ENCODE data around the gene GCA. TPM values are rescaled to one million over a fixed set of nuclear protein-coding genes. Genes with fewer than 3 reads are reported as not detected.

GCA gene
- total RNA-seq, 1 donor from 2014 or later = 13.5 TPM

DNA sequence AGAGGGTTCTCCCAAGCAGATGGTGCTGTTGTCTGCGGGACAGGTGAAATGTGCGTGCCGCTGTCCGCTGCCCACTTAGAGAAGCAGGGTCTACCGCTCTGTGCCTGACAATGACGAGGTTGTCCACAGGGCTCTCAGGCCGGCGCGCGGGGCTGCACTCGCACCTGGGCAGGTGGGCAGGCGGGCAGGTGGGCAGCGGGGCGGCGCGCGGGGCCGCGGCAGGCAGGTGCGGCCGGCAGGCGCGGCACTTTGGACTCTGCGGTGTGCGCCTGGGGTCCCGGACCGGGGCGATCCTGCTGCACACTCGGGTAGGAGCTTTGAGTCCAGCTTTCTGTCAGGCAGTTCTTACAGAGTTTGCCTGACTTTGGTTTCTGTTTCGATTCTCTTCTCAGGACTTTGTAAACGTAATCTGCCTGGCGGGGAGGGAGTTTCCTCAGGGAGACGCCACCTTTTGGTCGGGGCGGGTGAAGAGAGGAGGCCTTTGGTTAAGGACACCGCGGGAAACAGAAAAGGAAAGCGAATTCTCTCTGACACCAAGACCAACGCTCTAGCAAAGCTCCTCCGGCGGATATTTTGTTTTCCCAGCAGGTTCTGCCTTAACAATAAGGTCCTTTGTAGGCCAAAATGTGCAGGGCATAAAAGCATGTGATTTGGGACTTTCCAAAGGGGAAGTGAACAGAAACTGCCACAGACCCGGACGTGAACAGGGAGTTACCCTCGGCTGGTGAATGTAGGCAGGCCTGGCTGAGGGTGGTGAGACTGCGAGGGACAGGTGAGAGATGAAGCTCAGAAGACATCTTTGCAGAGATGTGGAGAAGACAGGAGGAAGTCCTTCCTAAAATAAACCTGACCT, 25.4 kb upstream of the GCA start, which contains the start of gene IFIH1:
Gene IFIH1 (minus strand): TSS at position 357 of the 853 bp plus-strand sequence. CDS start 377 bp downstream, outside the sequence.
- Histone ChIP-seq H3K9me3 (no peaks in the 10 kb centered on the region), H3K36me3 (no peaks in the 10 kb centered on the region), H3K4me3 (peak within 1 kb of the TSS; percentile 76 to 100), H3K4me1 (peaks cover 37% of the 10 kb centered on the region), H3K27ac (peak within 1 kb of the TSS; percentile 94), H3K27me3 (no peaks in the 10 kb centered on the region)
- intact Hi-C loops (cut with DNase I) = no loop called here
- DNase-seq (ENCODE audit: extremely low spot score in 2 of 2) = peak in 1 of 2 donors; percentile 93
- TF ChIP-seq POLR2A (IDR thresholded peaks at IDR 0.05) = no peak
- TF ChIP-seq, protein P1, sequence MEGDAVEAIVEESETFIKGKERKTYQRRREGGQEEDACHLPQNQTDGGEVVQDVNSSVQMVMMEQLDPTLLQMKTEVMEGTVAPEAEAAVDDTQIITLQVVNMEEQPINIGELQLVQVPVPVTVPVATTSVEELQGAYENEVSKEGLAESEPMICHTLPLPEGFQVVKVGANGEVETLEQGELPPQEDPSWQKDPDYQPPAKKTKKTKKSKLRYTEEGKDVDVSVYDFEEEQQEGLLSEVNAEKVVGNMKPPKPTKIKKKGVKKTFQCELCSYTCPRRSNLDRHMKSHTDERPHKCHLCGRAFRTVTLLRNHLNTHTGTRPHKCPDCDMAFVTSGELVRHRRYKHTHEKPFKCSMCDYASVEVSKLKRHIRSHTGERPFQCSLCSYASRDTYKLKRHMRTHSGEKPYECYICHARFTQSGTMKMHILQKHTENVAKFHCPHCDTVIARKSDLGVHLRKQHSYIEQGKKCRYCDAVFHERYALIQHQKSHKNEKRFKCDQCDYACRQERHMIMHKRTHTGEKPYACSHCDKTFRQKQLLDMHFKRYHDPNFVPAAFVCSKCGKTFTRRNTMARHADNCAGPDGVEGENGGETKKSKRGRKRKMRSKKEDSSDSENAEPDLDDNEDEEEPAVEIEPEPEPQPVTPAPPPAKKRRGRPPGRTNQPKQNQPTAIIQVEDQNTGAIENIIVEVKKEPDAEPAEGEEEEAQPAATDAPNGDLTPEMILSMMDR (IDR thresholded peaks at IDR 0.05) = peak in 1 of 3 experiments; percentile 34
- TF ChIP-seq POLR2AphosphoS5 (IDR thresholded peaks at IDR 0.05; ENCODE audit: insufficient read depth in 1 of 2, low read depth in 1 of 2) = peak in 1 of 2 donors; percentile 76

DNA sequence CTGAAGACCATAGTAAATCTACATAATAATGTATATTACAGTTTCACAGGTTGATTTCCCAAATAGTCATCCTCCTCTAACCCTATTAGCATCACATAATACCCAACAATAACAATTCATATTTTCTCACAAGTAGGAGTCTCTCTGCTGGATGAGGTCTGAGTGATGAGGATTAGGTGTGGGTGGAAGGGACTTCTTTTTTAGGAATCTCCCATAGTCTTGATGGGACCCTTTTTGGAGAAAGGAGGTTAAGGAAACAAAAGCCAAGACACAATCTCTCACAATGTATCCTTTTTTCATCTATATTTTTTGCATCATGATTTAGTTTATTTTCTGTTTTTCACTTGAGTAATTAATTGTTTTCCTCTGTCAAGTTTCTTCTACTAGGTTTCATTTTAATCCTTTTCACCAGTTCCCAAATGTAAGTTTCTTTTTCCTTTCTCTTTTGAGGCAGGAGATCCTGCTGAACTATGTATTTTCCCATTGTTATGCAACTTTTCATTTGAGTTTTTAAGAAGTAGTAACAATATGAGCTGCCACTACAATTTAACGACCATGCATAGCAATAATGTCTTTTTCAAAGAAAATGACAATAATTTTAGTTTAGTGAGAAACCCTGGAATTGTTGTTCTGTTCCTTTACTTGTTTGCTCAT, 22.9 kb upstream of the GCA start:
- Histone ChIP-seq H3K4me1 (peaks cover 29% of the 10 kb centered on the region), H3K36me3 (no peaks in the 10 kb centered on the region), H3K27ac (no peak overlapping the region), H3K27me3 (no peaks in the 10 kb centered on the region), H3K9me3 (no peaks in the 10 kb centered on the region), H3K4me3 (no peak overlapping the region)
- intact Hi-C loops (cut with DNase I) = no loop called here
- TF ChIP-seq, protein P1 (IDR thresholded peaks at IDR 0.05) = no peak
- TF ChIP-seq POLR2AphosphoS5 (IDR thresholded peaks at IDR 0.05; ENCODE audit: insufficient read depth in 1 of 2, low read depth in 1 of 2) = no peak
- no peak for TF ChIP-seq POLR2A (IDR thresholded peaks at IDR 0.05)
- DNase-seq (ENCODE audit: extremely low spot score in 2 of 2) = no peak

DNA sequence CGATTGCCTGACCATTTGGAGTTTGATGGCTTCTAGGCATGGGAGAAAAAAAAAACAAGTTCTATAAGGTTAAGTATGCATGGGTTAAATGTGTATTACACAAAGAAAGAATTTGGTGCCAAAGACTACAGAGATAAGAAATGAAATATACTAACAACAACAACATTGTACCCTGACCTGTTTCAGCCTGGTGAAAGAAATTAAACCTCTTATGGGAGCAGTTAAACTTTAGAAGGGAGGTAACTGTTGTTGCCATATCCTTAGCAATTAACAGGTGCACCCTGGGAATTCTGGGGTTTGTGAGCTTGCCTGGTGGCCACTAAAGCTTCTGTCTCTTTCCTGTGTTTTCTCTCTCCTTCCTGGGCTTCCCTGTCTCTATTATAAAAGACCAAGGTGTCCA, 19.0 kb upstream of the GCA start:
- no peak for TF ChIP-seq POLR2AphosphoS5 (IDR thresholded peaks at IDR 0.05; ENCODE audit: insufficient read depth in 1 of 2, low read depth in 1 of 2)
- TF ChIP-seq POLR2A (IDR thresholded peaks at IDR 0.05) = no peak
- TF ChIP-seq, protein P1 (IDR thresholded peaks at IDR 0.05) = no peak
- Histone ChIP-seq H3K4me3 (no peak overlapping the region), H3K27me3 (no peaks in the 10 kb centered on the region), H3K36me3 (no peaks in the 10 kb centered on the region), H3K4me1 (no peaks in the 10 kb centered on the region), H3K27ac (no peak overlapping the region), H3K9me3 (no peaks in the 10 kb centered on the region)
- no peak for DNase-seq (ENCODE audit: extremely low spot score in 2 of 2)
- intact Hi-C loops (cut with DNase I) = no loop called here

DNA sequence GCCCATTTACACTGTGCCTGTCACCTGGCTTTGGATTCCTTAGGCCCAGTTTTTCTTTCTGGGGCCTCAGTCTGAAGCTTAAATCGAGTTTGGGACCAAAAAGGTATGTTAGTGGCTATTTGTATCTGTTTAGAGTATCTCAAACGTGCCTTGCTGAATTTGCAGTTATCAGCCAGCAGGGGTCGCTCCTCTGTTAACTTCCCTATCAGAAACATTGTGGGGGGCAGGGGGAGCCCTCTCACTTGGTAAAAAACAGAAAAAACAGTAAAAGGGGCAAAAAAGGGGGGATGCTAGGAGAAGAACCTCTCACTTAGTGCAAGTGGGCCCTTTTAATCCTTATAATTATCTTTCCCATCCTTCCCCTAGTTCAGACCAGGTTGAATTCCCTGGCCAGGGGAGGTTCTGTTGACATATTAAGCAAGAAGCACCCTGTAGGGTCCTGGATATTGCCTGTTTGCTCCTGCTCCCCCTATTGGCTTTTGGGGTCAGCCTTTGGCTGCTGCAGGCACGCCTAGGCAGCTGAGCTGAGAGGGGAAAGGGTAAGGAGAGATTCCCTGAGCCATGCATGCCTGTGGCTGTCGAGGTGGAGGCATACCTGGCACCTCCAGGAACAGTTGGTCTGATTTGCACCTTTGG, 16.7 kb upstream of the GCA start:
- Histone ChIP-seq H3K27ac (no peak overlapping the region), H3K9me3 (no peaks in the 10 kb centered on the region), H3K27me3 (no peaks in the 10 kb centered on the region), H3K36me3 (no peaks in the 10 kb centered on the region), H3K4me3 (no peak overlapping the region), H3K4me1 (no peaks in the 10 kb centered on the region)
- intact Hi-C loops (cut with DNase I) = no loop called here
- no peak for DNase-seq (ENCODE audit: extremely low spot score in 2 of 2)
- TF ChIP-seq POLR2AphosphoS5 (IDR thresholded peaks at IDR 0.05; ENCODE audit: insufficient read depth in 1 of 2, low read depth in 1 of 2) = no peak
- no peak for TF ChIP-seq POLR2A (IDR thresholded peaks at IDR 0.05)
- TF ChIP-seq, protein P1 (IDR thresholded peaks at IDR 0.05) = no peak

Measured in vagina (tissue), 2 donors.